HepG2 (cell line): ENCODE measurements around the gene OS9. TPM values are rescaled to one million over a fixed set of nuclear protein-coding genes. Genes with fewer than 3 reads are reported as not detected.

Experiments
- ATAC-seq: fragments of 200-7000 bp; cut with Tn5 transposase; 3 replicates; pipeline ENCODE4 v1.9.1; 2020; ENCODE audit warnings: mild to moderate bottlenecking, moderate library complexity
- BruUV-seq: library from RNA; stranded (reverse); fragments of 400-500 nt; replicated peaks from 2 replicates; lab custom pipeline; 2021; lab: Mats Ljungman, UMichigan
- CTCF ChIA-PET: fragments of 300-600 bp; formaldehyde crosslinking; extraction: SDS; loops from one replicate; lab custom pipeline; 2021; ENCODE audit warnings: low total read pairs, inconsistent platforms, low intra/inter-chr PET ratio; lab: Yijun Ruan, JAX
- POLR2A ChIA-PET: fragments of 350-600 bp; sonication (Branson Sonifier 250); formaldehyde crosslinking; loops from one replicate; lab custom pipeline; 2020; ENCODE audit warnings: antibody characterized with exemption, inconsistent platforms; lab: Yijun Ruan, JAX
- DNase-seq: peaks from one replicate; pipeline ENCODE4 v3.0.0-alpha.2; 2015; ENCODE audit warnings: low spot score
- FAIRE-seq: peaks from 3 replicates; lab custom pipeline; 2011; peaks lifted over from hg19 to GRCh38; lab: Jason Lieb, UNC
- H2AFZ ChIP-seq: one replicate; pipeline ENCODE4 v1.6.1; 2011; ENCODE audit warnings: low read length, inconsistent platforms
- H3K27ac ChIP-seq: fragments of 300-600 bp; 3 replicates; pipeline ENCODE4 v1.8.0; 2011; ENCODE audit warnings: mixed run types, mild to moderate bottlenecking, mixed read lengths, low read length, inconsistent platforms; ENCODE audit not compliant: insufficient read depth; ENCODE audit errors: extremely low read length
- H3K27me3 ChIP-seq, 2 experiments: fragments of 200-600 bp in 1 of 2; 2 replicates in 1 of 2; 3 replicates in 1 of 2; pipeline versions ENCODE4 v1.6.0 to v1.8.0; 2011; ENCODE audit warnings: low read length in 2 of 2, mild to moderate bottlenecking in 2 of 2, moderate library complexity in 2 of 2, inconsistent platforms in 1 of 2; ENCODE audit not compliant: insufficient read depth in 2 of 2, control insufficient read depth in 1 of 2
- H3K36me3 ChIP-seq, 2 experiments: fragments of 200-600 bp in 1 of 2; replicated peaks in 1 of 2; 2 replicates in 1 of 2; 3 replicates in 1 of 2; pipeline versions ENCODE4 v1.5.1 to v1.8.0; 2011; ENCODE audit warnings: low read length in 2 of 2, inconsistent platforms in 1 of 2; ENCODE audit not compliant: insufficient read depth in 2 of 2, control insufficient read depth in 1 of 2
- H3K4me1 ChIP-seq: 2 replicates; pipeline ENCODE4 v1.5.1; 2012; ENCODE audit warnings: low read length, inconsistent platforms; ENCODE audit not compliant: insufficient read depth
- H3K4me2 ChIP-seq: 2 replicates; pipeline ENCODE4 v1.6.0; 2011; ENCODE audit warnings: low read depth, low read length, inconsistent platforms
- H3K4me3 ChIP-seq, 3 experiments: fragments of 200-600 bp in 1 of 3; sonication (generic), shearing (Covaris generic) in 1 of 3; replicated peaks in 1 of 3; 2 replicates each; pipeline ENCODE4 v1.5.1; 2011 to 2016; ENCODE audit warnings: low read length in 3 of 3, inconsistent platforms in 2 of 3, low read depth in 2 of 3, mild to moderate bottlenecking in 2 of 3, control low read depth in 1 of 3, mixed read lengths in 1 of 3; ENCODE audit not compliant: insufficient read depth in 1 of 3
- H3K79me2 ChIP-seq: one replicate; pipeline ENCODE4 v1.6.1; 2011; ENCODE audit warnings: low read length, inconsistent platforms; ENCODE audit not compliant: insufficient read depth
- H3K9ac ChIP-seq: 2 replicates; pipeline ENCODE4 v1.6.0; 2011; ENCODE audit warnings: mild to moderate bottlenecking, low read depth, low read length, inconsistent platforms; ENCODE audit not compliant: insufficient read depth
- H3K9me3 ChIP-seq: 2 replicates; pipeline ENCODE4 v1.5.1; 2012; ENCODE audit warnings: mild to moderate bottlenecking, low read length
- H4K20me1 ChIP-seq: 2 replicates; pipeline ENCODE4 v1.6.0; 2011; ENCODE audit warnings: inconsistent platforms, mild to moderate bottlenecking, low read length, moderate library complexity; ENCODE audit not compliant: insufficient read depth
- CC2D1A ChIP-seq: sonication (generic); formaldehyde crosslinking; IDR thresholded peaks from 2 replicates; pipeline ENCODE4 v1.8.1; 2023; ENCODE audit warnings: mild to moderate bottlenecking, missing genetic modification reagents
- MTA3 ChIP-seq: sonication (generic); formaldehyde crosslinking; IDR thresholded peaks from 2 replicates; pipeline ENCODE4 v1.4.0; 2020; ENCODE audit warnings: missing genetic modification reagents
- MYC ChIP-seq: sonication (generic); formaldehyde crosslinking; IDR thresholded peaks from 2 replicates; pipeline ENCODE4 v1.9.0; 2021; ENCODE audit warnings: missing genetic modification reagents, borderline replicate concordance
- USF2 ChIP-seq, 2 experiments: sonication (generic) in 1 of 2; formaldehyde crosslinking in 1 of 2; IDR thresholded peaks; 2 replicates each; pipeline versions ENCODE4 v1.5.1 to v1.6.1; 2011 to 2020; ENCODE audit warnings: borderline replicate concordance in 1 of 2, low read depth in 1 of 2, low read length in 1 of 2, mild to moderate bottlenecking in 1 of 2, missing genetic modification reagents in 1 of 2, moderate library complexity in 1 of 2
- ZBTB42 ChIP-seq: sonication (generic); formaldehyde crosslinking; IDR thresholded peaks from 2 replicates; pipeline ENCODE4 v1.5.0; 2020; ENCODE audit warnings: mild to moderate bottlenecking, missing genetic modification reagents
- ZMYM3 ChIP-seq: sonication (generic); formaldehyde crosslinking; IDR thresholded peaks from 2 replicates; pipeline ENCODE4 v1.5.1; 2020; ENCODE audit warnings: mild to moderate bottlenecking, missing genetic modification reagents
- ZNF331 ChIP-seq: sonication (generic); formaldehyde crosslinking; IDR thresholded peaks from 2 replicates; pipeline ENCODE4 v1.4.0; 2020; ENCODE audit warnings: missing genetic modification reagents
- ZNF629 ChIP-seq: sonication (generic); formaldehyde crosslinking; conservative IDR thresholded peaks from 2 replicates; pipeline ENCODE4 v1.5.0; 2020; ENCODE audit warnings: missing genetic modification reagents
- ZNF773 ChIP-seq: sonication (generic); formaldehyde crosslinking; IDR thresholded peaks from 2 replicates; pipeline ENCODE4 v1.4.0; 2020; ENCODE audit warnings: missing genetic modification reagents, borderline replicate concordance
- WGBS: methylation state at CpG from one replicate; pipeline ENCODE4 v1.1.6; 2017; ENCODE audit warnings: low lambda C conversion rate; 5-methylcytosine and 5-hydroxymethylcytosine counted together
- in situ Hi-C: cut with HindIII; loops from 2 replicates; pipeline ENCODE4 v1.10.0; 2017; ENCODE audit warnings: low pct_unique_long_range_greater_than_20kb; ENCODE audit not compliant: extremely low pct_ligation_motif_present
- intact Hi-C: fragments of 100-400 bp; cut with micrococcal nuclease; formaldehyde crosslinking; loops from one replicate; pipeline ENCODE4 v1.10.0; 2022; ENCODE audit not compliant: unreplicated experiment
- polyA plus RNA-seq, 8 experiments: library from polyadenylated mRNA; depleted of rRNA in 3 of 8; stranded (reverse) in 7 of 8; unstranded in 1 of 8; fragments of >200 nt; fragmentation: Illumina TruSeq in 4 of 8; extraction: Trizol in 4 of 8; gene quantifications; 2 replicates each; pipeline versions ENCODE4 v1.2.1 to v1.2.3, GENCODE V29; 2011 to 2016; ENCODE audit warnings: low read depth in 4 of 8, missing spikeins in 1 of 8, mixed read lengths in 1 of 8; ENCODE audit not compliant: insufficient read depth in 1 of 8
- total RNA-seq, 5 experiments: library from RNA; depleted of rRNA; stranded (reverse); fragments of >200 nt; fragmentation: Illumina TruSeq; extraction: Trizol; gene quantifications; 2 replicates each; pipeline ENCODE4 v1.2.3, GENCODE V29; 2016; ENCODE audit warnings: low read depth in 1 of 5
- TF ChIP-seq, protein P1 (sequence below): sonication (generic); formaldehyde crosslinking; IDR thresholded peaks from 2 replicates; pipeline ENCODE4 v1.4.0; 2020; ENCODE audit warnings: missing genetic modification reagents, mild to moderate bottlenecking, borderline replicate concordance
- TF ChIP-seq, protein P2 (sequence below): fragments of 450-650 bp; IDR thresholded peaks from 2 replicates; pipeline ENCODE4 v1.6.1; 2017

The OS9 gene
- total and polyA plus RNA-seq, 2 of the 13 experiments (the other 11 are each of a cell fraction or from before 2014, with no cell fraction given), result 156 to 206 TPM

DNA sequence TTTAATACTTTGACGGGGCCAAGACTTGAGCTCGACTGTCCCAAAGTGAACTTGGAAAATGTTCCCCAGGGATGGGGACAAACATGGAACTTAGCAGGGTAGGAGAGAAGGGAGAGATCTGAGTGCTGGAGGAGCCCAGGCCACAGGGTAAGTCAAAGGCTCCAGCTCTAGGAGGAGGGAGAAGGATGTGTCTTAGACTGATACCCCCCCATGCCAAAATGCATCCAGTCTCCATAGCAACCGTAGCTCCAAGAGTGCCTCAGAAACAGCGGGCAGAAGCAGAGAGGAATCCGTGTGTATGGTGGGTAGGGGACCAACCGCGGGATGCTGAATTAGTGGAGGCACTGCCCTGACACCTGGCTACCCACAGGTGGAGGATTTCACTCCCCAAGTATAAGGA is 45.5 kb downstream of the OS9 start:
- no peaks in the 10 kb centered on the region for H3K79me2 ChIP-seq
- 28% methylated on average over 7 of the region's 7 CpGs for WGBS
- in situ Hi-C loops (no loop called here), intact Hi-C loops (loop anchor here (5.0 kb wide), 2 partner anchors 47 to 157 kb away; partner anchors contain the start of gene OS9)
- H3K27ac ChIP-seq, result no peak overlapping the region
- peak overlapping the region; percentile 12; the same call in 1 of the 2 replicates for H3K4me2 ChIP-seq
- TF ChIP-seq ZNF629 (CRISPR knock-in tag), result no peak
- TF ChIP-seq, protein P1, sequence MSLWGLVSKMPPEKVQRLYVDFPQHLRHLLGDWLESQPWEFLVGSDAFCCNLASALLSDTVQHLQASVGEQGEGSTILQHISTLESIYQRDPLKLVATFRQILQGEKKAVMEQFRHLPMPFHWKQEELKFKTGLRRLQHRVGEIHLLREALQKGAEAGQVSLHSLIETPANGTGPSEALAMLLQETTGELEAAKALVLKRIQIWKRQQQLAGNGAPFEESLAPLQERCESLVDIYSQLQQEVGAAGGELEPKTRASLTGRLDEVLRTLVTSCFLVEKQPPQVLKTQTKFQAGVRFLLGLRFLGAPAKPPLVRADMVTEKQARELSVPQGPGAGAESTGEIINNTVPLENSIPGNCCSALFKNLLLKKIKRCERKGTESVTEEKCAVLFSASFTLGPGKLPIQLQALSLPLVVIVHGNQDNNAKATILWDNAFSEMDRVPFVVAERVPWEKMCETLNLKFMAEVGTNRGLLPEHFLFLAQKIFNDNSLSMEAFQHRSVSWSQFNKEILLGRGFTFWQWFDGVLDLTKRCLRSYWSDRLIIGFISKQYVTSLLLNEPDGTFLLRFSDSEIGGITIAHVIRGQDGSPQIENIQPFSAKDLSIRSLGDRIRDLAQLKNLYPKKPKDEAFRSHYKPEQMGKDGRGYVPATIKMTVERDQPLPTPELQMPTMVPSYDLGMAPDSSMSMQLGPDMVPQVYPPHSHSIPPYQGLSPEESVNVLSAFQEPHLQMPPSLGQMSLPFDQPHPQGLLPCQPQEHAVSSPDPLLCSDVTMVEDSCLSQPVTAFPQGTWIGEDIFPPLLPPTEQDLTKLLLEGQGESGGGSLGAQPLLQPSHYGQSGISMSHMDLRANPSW (CRISPR knock-in tag), result no peak
- no peaks in the 10 kb centered on the region for H3K36me3 ChIP-seq
- H3K4me1 ChIP-seq, result peaks cover 65% of the 10 kb centered on the region
- no peak for FAIRE-seq
- H2AFZ ChIP-seq, result no peak overlapping the region
- DNase-seq, result no peak
- ChIA-PET CTCF (no interaction called here), POLR2A (no interaction called here)
- H4K20me1 ChIP-seq, result no peaks in the 10 kb centered on the region
- no peak overlapping the region for H3K4me3 ChIP-seq
- BruUV-seq, result no TSS peak
- H3K9ac ChIP-seq, result no peak overlapping the region
- no peak for ATAC-seq
- peaks cover 12 to 44% of the 10 kb centered on the region in 2 experiments; a peak in 4 of 5 replicates for H3K27me3 ChIP-seq
- H3K9me3 ChIP-seq, result no peaks in the 10 kb centered on the region

DNA sequence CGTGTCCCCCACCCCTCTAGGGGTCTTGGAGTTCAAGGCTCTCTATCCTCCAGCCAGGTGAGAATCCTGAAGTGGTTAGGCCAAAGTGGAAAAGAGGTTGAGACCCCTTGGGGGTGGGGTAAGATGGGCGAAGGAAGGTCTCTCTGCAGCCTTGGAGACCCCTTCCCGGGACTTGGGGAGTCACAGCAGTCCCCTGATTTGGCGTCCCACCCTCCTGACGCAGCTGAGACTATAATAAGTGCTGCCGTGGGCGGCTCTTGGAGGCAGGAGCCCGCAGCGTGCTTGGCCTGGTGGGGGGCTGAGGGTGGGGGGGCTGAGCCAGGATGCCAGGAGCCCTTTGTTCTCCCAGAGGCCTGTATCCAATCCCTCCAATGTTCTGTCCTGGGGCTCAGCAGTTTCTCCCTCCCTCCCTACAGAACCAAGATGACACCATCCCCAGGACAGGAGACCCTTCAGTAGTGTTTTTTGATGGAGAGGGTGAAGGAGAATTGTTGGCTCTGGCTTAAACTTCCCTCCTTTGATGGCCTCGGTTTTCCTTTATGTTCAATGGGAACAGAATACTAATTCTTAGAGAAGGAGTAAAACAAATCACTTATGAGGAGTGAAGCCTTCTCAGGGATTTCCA is 46.1 kb downstream of the OS9 start:
- no peak overlapping the region for H3K4me3 ChIP-seq
- in situ Hi-C loops, result no loop called here
- ChIA-PET CTCF (no interaction called here), POLR2A (no interaction called here)
- WGBS, result 3% methylated on average over 2 of the region's 10 CpGs
- no peaks in the 10 kb centered on the region for H3K79me2 ChIP-seq
- ATAC-seq (no peak), DNase-seq (no peak), FAIRE-seq (no peak)
- no peak overlapping the region for H3K27ac ChIP-seq
- BruUV-seq, result no TSS peak
- no peak overlapping the region for H3K4me2 ChIP-seq
- H3K4me1 ChIP-seq, result peaks cover 59% of the 10 kb centered on the region
- H2AFZ ChIP-seq, result no peak overlapping the region
- intact Hi-C loops, result loop anchor here (5.0 kb wide), 2 partner anchors 48 to 158 kb away; partner anchors contain the start of gene OS9
- no peaks in the 10 kb centered on the region for H4K20me1 ChIP-seq
- no peaks in the 10 kb centered on the region for H3K9me3 ChIP-seq
- no peaks in the 10 kb centered on the region for H3K36me3 ChIP-seq
- H3K27me3 ChIP-seq, result peaks cover 12 to 44% of the 10 kb centered on the region in 2 experiments; a peak in 4 of 5 replicates
- no peak overlapping the region for H3K9ac ChIP-seq
- TF ChIP-seq MTA3 (CRISPR knock-in tag) (no peak), ZNF773 (CRISPR knock-in tag) (no peak), ZMYM3 (CRISPR knock-in tag) (no peak), ZNF331 (CRISPR knock-in tag) (no peak), ZBTB42 (CRISPR knock-in tag) (no peak), CC2D1A (CRISPR knock-in tag) (no peak), USF2 (IDR thresholded peaks at IDR 0.05; ENCODE audit: low read depth, low read length) (no peak), USF2 (CRISPR knock-in tag; IDR thresholded peaks at IDR 0.05; ENCODE audit: borderline replicate concordance) (no peak), MYC (CRISPR knock-in tag) (no peak)
- TF ChIP-seq, protein P2, sequence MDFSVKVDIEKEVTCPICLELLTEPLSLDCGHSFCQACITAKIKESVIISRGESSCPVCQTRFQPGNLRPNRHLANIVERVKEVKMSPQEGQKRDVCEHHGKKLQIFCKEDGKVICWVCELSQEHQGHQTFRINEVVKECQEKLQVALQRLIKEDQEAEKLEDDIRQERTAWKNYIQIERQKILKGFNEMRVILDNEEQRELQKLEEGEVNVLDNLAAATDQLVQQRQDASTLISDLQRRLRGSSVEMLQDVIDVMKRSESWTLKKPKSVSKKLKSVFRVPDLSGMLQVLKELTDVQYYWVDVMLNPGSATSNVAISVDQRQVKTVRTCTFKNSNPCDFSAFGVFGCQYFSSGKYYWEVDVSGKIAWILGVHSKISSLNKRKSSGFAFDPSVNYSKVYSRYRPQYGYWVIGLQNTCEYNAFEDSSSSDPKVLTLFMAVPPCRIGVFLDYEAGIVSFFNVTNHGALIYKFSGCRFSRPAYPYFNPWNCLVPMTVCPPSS, result no peak
